ENCODE data around the gene ZNF736.

- TF ChIP-seq EZH2 (IDR thresholded peaks at IDR 0.05; ENCODE audit: insufficient read depth, low read length) (no peak), CTCF (IDR thresholded peaks at IDR 0.05; ENCODE audit: insufficient read depth, low read depth, low read length) (no peak)
Measured at GRCh38 chr7:64400401-64400800, 86.6 kb downstream of the ZNF736 start.
